ENCODE data around the gene PDIA3. TPM values are rescaled to one million over a fixed set of nuclear protein-coding genes. Genes with fewer than 3 reads are reported as not detected.

PDIA3 gene
- total and polyA plus RNA-seq, 2 of the 13 experiments (the other 11 are each of a cell fraction or from before 2014, with no cell fraction given): 238 to 433 TPM

GRCh38 chr15:43791993-43792760 lies 45.9 kb downstream of the PDIA3 start, which contains the start of gene SERF2 (continued):
- TF ChIP-seq MAZ (IDR thresholded peaks at IDR 0.05; ENCODE audit: borderline replicate concordance, low read depth, low read length): peak; percentile 88; the same call in 1 of the 2 replicates
- TF ChIP-seq MAZ (CRISPR knock-in tag; IDR thresholded peaks at IDR 0.05; ENCODE audit: low read depth): peak; percentile 52; the same call in 1 of the 2 replicates
- peak; percentile 30; the same call in 1 of the 2 replicates for TF ChIP-seq KAT7 (CRISPR knock-in tag; IDR thresholded peaks at IDR 0.05; ENCODE audit: borderline replicate concordance)
- TF ChIP-seq CREB3 (CRISPR knock-in tag; IDR thresholded peaks at IDR 0.05): no peak
- TF ChIP-seq SCMH1 (CRISPR knock-in tag; IDR thresholded peaks at IDR 0.05; ENCODE audit: borderline replicate concordance): no peak
- TF ChIP-seq GATAD2A (CRISPR knock-in tag; IDR thresholded peaks at IDR 0.05): no peak
- TF ChIP-seq ZNF484 (CRISPR knock-in tag; IDR thresholded peaks at IDR 0.05; ENCODE audit: borderline replicate concordance, low read depth): no peak
- TF ChIP-seq ZBTB37 (CRISPR knock-in tag; IDR thresholded peaks at IDR 0.05): 0 out of 2 replicates have a peak, but pooled peaks have one; percentile 42
- TF ChIP-seq ZNF550 (CRISPR knock-in tag; IDR thresholded peaks at IDR 0.05; ENCODE audit: borderline replicate concordance): no peak
- TF ChIP-seq ZNF362 (CRISPR knock-in tag; IDR thresholded peaks at IDR 0.05; ENCODE audit: borderline replicate concordance): no peak
- no peak for TF ChIP-seq CSRNP2 (CRISPR knock-in tag; conservative IDR thresholded peaks at IDR 0.05; ENCODE audit: low read depth)
- TF ChIP-seq ZNF451 (CRISPR knock-in tag; IDR thresholded peaks at IDR 0.05): peak; percentile 65; the same call in 1 of the 2 replicates
- TF ChIP-seq MATR3 (CRISPR knock-in tag; IDR thresholded peaks at IDR 0.05): no peak
- TF ChIP-seq TFE3 (CRISPR knock-in tag; IDR thresholded peaks at IDR 0.05): peak; percentile 94
- TF ChIP-seq ZNF607 (CRISPR knock-in tag; IDR thresholded peaks at IDR 0.05; ENCODE audit: borderline replicate concordance): peak; percentile 48; the same call in 1 of the 2 replicates
- no peak for TF ChIP-seq ZNF337 (CRISPR knock-in tag; IDR thresholded peaks at IDR 0.05; ENCODE audit: borderline replicate concordance, low read depth)
- TF ChIP-seq ZNF772 (CRISPR knock-in tag; IDR thresholded peaks at IDR 0.05): 0 out of 2 replicates have a peak, but pooled peaks have one; percentile 28
- TF ChIP-seq PITX1 (CRISPR knock-in tag; IDR thresholded peaks at IDR 0.05): no peak; the same call in 1 of the 2 replicates
- no peak for TF ChIP-seq ATF6 (CRISPR knock-in tag; conservative IDR thresholded peaks at IDR 0.05)
- no peak for TF ChIP-seq ZNF232 (CRISPR knock-in tag; IDR thresholded peaks at IDR 0.05; ENCODE audit: borderline replicate concordance)

Data from HepG2 (cell line).